Measurements from ENCODE around the gene SCYGR8.

SCYGR8 gene

DNA sequence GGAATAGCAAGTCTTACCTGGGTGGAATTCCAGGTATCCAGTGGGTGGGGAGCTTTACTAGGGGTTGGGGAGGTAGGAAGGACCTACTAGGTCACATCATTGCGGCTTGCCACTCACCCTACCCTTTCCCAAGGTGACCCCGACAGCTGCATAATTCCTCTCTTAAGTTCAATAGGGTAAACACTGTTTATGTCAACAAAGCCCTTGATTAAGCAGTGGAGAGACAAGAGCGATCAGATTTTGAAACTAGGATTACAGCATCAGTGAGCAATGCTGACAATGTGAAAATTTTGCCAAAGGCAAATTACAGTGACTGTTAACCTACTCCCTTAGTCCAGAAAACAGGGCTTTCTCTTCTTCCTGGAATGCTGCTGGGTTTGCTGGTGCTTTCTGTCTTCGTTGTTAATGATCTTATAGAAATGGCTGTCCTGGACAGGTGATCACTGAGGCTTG is 42.4 kb upstream of the SCYGR8 start:
- H3K9me3 ChIP-seq (ENCODE audit: control insufficient read depth, insufficient read depth, low read length): no peaks in the 10 kb centered on the region
- no peaks in the 10 kb centered on the region for H3K4me1 ChIP-seq (ENCODE audit: control insufficient read depth, low read length)
- no peak overlapping the region for H3K27ac ChIP-seq (ENCODE audit: low read depth, low read length)
- no peaks in the 10 kb centered on the region for H3F3A ChIP-seq (ENCODE audit: control insufficient read depth, insufficient read depth)
- TF ChIP-seq EZH2phosphoT487 (IDR thresholded peaks at IDR 0.05; ENCODE audit: borderline replicate concordance, low read length): no peak
- TF ChIP-seq, protein P1, sequence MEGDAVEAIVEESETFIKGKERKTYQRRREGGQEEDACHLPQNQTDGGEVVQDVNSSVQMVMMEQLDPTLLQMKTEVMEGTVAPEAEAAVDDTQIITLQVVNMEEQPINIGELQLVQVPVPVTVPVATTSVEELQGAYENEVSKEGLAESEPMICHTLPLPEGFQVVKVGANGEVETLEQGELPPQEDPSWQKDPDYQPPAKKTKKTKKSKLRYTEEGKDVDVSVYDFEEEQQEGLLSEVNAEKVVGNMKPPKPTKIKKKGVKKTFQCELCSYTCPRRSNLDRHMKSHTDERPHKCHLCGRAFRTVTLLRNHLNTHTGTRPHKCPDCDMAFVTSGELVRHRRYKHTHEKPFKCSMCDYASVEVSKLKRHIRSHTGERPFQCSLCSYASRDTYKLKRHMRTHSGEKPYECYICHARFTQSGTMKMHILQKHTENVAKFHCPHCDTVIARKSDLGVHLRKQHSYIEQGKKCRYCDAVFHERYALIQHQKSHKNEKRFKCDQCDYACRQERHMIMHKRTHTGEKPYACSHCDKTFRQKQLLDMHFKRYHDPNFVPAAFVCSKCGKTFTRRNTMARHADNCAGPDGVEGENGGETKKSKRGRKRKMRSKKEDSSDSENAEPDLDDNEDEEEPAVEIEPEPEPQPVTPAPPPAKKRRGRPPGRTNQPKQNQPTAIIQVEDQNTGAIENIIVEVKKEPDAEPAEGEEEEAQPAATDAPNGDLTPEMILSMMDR (IDR thresholded peaks at IDR 0.05; ENCODE audit: low read depth, low read length, poor library complexity, severe bottlenecking): no peak
- H3K36me3 ChIP-seq (ENCODE audit: control insufficient read depth, low read length): no peaks in the 10 kb centered on the region
- H3K4me2 ChIP-seq (ENCODE audit: low read length): no peak overlapping the region
- H4K20me1 ChIP-seq (ENCODE audit: control insufficient read depth, insufficient read depth, low read depth, low read length): no peaks in the 10 kb centered on the region
- no peaks in the 10 kb centered on the region for H3K27me3 ChIP-seq (ENCODE audit: control insufficient read depth, low read length)
- no peaks in the 10 kb centered on the region for H3K9me2 ChIP-seq (replicated peaks; ENCODE audit: control insufficient read depth, low read length)
- H3K79me2 ChIP-seq (ENCODE audit: control insufficient read depth, low read length): no peaks in the 10 kb centered on the region
- H3K4me3 ChIP-seq (ENCODE audit: low read length): no peak overlapping the region

DNA sequence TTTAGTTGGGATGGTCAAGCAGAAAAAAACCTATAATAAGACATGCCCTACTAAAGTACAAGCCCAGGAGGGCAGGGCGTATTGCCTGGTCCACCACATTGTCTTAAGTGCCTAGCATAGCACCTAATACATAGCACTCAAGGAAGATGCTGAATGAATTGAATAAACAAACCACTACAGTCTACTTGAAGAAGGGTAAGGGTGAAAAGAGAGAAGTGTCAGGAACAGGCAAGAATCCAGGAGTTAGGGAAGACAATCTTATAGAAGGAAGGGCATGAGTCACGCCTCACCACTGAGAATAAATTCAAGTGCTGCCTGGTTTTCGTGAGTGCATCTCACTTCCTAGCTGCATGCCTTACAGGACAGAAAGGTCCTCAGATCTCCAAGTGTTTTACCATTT is 41.7 kb upstream of the SCYGR8 start:
- Histone ChIP-seq H3F3A (ENCODE audit: control insufficient read depth, insufficient read depth) (no peaks in the 10 kb centered on the region), H3K9me3 (ENCODE audit: control insufficient read depth, insufficient read depth, low read length) (no peaks in the 10 kb centered on the region), H3K27ac (ENCODE audit: low read depth, low read length) (no peak overlapping the region), H3K4me3 (ENCODE audit: low read length) (no peak overlapping the region), H3K27me3 (ENCODE audit: control insufficient read depth, low read length) (no peaks in the 10 kb centered on the region), H3K9me2 (replicated peaks; ENCODE audit: control insufficient read depth, low read length) (no peaks in the 10 kb centered on the region), H3K4me1 (ENCODE audit: control insufficient read depth, low read length) (no peaks in the 10 kb centered on the region), H3K79me2 (ENCODE audit: control insufficient read depth, low read length) (no peaks in the 10 kb centered on the region), H3K36me3 (ENCODE audit: control insufficient read depth, low read length) (no peaks in the 10 kb centered on the region), H4K20me1 (ENCODE audit: control insufficient read depth, insufficient read depth, low read depth, low read length) (no peaks in the 10 kb centered on the region), H3K4me2 (ENCODE audit: low read length) (no peak overlapping the region)
- TF ChIP-seq EZH2phosphoT487 (IDR thresholded peaks at IDR 0.05; ENCODE audit: borderline replicate concordance, low read length): no peak
- TF ChIP-seq, protein P1 (IDR thresholded peaks at IDR 0.05; ENCODE audit: low read depth, low read length, poor library complexity, severe bottlenecking): no peak

DNA sequence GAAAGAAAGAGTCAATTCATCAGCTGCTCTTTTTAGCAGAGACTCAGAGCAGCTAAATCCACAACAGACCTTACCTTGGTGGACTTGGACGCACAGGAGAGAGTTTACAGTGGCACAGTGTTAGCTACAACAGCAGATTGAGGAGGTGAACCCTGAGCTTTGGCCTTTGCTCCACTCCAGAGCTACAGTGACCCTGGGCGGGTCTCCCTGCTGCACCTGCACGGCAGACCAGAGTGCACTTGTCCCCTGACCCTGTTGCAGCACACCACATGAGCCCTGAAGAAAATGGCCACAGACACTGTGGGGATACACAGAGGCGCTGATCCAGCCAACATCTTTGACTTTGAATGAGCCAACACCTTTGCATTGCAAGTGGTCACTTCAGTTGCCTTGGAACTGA is 38.8 kb upstream of the SCYGR8 start:
- no peaks in the 10 kb centered on the region for H3K36me3 ChIP-seq (ENCODE audit: control insufficient read depth, low read length)
- no peaks in the 10 kb centered on the region for H3K4me1 ChIP-seq (ENCODE audit: control insufficient read depth, low read length)
- no peaks in the 10 kb centered on the region for H4K20me1 ChIP-seq (ENCODE audit: control insufficient read depth, insufficient read depth, low read depth, low read length)
- no peak overlapping the region for H3K27ac ChIP-seq (ENCODE audit: low read depth, low read length)
- no peaks in the 10 kb centered on the region for H3F3A ChIP-seq (ENCODE audit: control insufficient read depth, insufficient read depth)
- TF ChIP-seq EZH2phosphoT487 (IDR thresholded peaks at IDR 0.05; ENCODE audit: borderline replicate concordance, low read length): no peak
- TF ChIP-seq, protein P1 (IDR thresholded peaks at IDR 0.05; ENCODE audit: low read depth, low read length, poor library complexity, severe bottlenecking): no peak
- H3K9me2 ChIP-seq (replicated peaks; ENCODE audit: control insufficient read depth, low read length): no peaks in the 10 kb centered on the region
- no peaks in the 10 kb centered on the region for H3K79me2 ChIP-seq (ENCODE audit: control insufficient read depth, low read length)
- H3K27me3 ChIP-seq (ENCODE audit: control insufficient read depth, low read length): no peaks in the 10 kb centered on the region
- H3K9me3 ChIP-seq (ENCODE audit: control insufficient read depth, insufficient read depth, low read length): no peaks in the 10 kb centered on the region
- H3K4me2 ChIP-seq (ENCODE audit: low read length): no peak overlapping the region
- H3K4me3 ChIP-seq (ENCODE audit: low read length): no peak overlapping the region

DNA sequence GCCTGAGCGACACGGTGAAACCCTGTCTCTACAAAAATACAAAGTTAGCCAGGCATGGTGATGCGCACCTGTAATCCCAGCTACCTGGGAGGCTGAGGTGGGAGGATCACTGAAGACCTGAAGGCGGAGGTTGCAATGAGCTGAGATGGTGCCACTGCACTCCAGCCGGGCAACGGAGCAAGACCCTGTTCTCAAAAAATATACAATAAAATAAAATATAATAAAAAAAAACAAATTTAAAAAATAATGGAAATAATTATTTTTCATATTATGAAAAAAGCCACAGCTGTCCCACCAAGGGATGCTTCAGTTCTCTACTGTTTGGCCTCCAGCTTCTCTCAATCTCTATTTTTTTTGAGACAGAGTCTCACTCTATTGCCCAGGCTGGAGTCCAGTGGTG is 38.3 kb upstream of the SCYGR8 start:
- Histone ChIP-seq H3F3A (ENCODE audit: control insufficient read depth, insufficient read depth) (no peaks in the 10 kb centered on the region), H3K79me2 (ENCODE audit: control insufficient read depth, low read length) (no peaks in the 10 kb centered on the region), H3K36me3 (ENCODE audit: control insufficient read depth, low read length) (no peaks in the 10 kb centered on the region), H3K27me3 (ENCODE audit: control insufficient read depth, low read length) (no peaks in the 10 kb centered on the region), H3K9me3 (ENCODE audit: control insufficient read depth, insufficient read depth, low read length) (no peaks in the 10 kb centered on the region), H3K4me1 (ENCODE audit: control insufficient read depth, low read length) (no peaks in the 10 kb centered on the region), H4K20me1 (ENCODE audit: control insufficient read depth, insufficient read depth, low read depth, low read length) (no peaks in the 10 kb centered on the region), H3K4me2 (ENCODE audit: low read length) (no peak overlapping the region), H3K27ac (ENCODE audit: low read depth, low read length) (no peak overlapping the region), H3K4me3 (ENCODE audit: low read length) (no peak overlapping the region), H3K9me2 (replicated peaks; ENCODE audit: control insufficient read depth, low read length) (no peaks in the 10 kb centered on the region)
- TF ChIP-seq, protein P1 (IDR thresholded peaks at IDR 0.05; ENCODE audit: low read depth, low read length, poor library complexity, severe bottlenecking): no peak
- no peak for TF ChIP-seq EZH2phosphoT487 (IDR thresholded peaks at IDR 0.05; ENCODE audit: borderline replicate concordance, low read length)

All from DOHH2 (cell line).